Choroid plexus epithelial cell (primary cell): ENCODE results near the gene RIMS3.
"Not testable (repeated sequence)": the region's sequence is repeated elsewhere in the genome, so short reads cannot be mapped to it uniquely, and the experiment has no call there.

ENCODE experiments used
- DNase-seq: peaks from one replicate; pipeline ENCODE4 v3.0.0-alpha.2; 2010; ENCODE audit warnings: low read depth
- H3K4me3 ChIP-seq: 2 replicates; pipeline ENCODE4 v1.5.1; 2011; ENCODE audit warnings: low read depth, mild to moderate bottlenecking, control low read depth, low read length, moderate library complexity
- TF ChIP-seq, protein P1 (sequence below): conservative IDR thresholded peaks from 2 replicates; pipeline ENCODE4 v1.5.1; 2011; ENCODE audit warnings: low read depth, mild to moderate bottlenecking, control low read depth, inconsistent platforms, low read length, moderate library complexity

Gene RIMS3

DNA sequence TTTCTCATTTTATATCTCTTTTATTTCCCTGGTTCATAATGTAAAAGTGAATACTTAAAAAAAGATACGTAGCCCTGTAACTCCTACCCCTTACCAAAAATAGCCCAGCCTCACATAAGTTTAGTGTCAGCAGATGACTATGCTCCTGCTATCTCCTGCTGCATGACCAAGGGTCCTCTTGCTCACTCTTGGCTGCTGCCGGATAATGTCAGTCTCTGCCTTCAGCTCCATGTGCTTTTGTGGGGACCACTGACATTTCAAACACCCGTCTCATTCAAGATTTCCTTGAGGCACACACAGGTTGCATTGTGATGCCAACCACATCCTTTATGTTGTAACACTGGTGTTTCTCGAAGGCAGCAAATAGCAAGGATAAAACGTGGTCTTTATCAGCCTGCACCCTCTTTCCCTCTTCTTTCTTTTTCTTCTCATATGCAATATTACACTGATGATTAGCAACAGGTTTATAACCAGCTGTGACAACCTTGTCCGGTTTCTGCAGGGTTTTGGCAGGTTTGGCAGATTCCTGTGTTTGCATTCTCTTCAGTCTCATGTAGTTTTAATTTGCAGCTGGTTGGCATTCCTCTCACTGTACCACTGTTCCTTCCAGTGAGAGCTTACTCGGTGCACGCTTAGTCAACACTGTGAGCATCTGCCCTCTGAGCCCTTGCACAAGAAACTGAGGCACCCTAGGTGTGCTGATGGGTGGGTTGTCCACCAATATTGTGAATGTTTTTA is 71.9 kb downstream of the RIMS3 start:
- peak; percentile 12 for DNase-seq
- TF ChIP-seq, protein P1, sequence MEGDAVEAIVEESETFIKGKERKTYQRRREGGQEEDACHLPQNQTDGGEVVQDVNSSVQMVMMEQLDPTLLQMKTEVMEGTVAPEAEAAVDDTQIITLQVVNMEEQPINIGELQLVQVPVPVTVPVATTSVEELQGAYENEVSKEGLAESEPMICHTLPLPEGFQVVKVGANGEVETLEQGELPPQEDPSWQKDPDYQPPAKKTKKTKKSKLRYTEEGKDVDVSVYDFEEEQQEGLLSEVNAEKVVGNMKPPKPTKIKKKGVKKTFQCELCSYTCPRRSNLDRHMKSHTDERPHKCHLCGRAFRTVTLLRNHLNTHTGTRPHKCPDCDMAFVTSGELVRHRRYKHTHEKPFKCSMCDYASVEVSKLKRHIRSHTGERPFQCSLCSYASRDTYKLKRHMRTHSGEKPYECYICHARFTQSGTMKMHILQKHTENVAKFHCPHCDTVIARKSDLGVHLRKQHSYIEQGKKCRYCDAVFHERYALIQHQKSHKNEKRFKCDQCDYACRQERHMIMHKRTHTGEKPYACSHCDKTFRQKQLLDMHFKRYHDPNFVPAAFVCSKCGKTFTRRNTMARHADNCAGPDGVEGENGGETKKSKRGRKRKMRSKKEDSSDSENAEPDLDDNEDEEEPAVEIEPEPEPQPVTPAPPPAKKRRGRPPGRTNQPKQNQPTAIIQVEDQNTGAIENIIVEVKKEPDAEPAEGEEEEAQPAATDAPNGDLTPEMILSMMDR, result no peak
- no peak overlapping the region for H3K4me3 ChIP-seq

DNA sequence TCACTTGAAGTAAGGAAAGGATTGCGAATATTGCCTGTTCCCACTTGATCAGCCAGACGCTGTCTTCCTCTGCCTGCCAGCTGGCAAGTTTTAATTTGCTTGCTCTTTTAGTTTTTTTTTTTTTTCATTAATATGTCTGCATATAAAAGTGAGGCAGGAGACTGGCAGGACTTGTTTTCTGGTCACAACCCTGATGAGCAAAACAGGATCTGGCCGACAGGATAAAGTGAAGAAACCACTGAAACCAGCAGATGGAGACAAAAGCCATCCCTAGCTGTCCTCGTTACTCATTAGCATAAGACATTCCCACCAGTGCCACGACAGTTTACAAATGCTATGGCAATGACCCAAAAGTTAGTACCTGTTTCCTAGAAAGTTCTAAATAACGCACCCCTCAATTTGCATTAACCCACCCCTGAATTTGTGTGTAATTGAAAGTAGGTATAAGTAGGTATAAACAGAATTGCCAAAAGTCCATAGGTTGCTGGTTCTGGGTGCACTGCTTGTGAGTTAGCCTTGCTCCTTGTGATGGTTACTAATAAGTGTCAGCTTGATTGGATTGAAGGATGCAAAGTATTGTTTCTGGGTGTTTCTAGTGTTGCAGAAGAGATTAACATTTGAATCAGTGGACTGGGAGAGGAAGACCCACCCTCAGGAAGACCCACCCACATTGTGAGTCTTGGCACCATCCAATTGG is 73.2 kb downstream of the RIMS3 start:
- TF ChIP-seq, protein P1, result peak; percentile 73
- no peak overlapping the region for H3K4me3 ChIP-seq
- DNase-seq, result peak; percentile 70

DNA sequence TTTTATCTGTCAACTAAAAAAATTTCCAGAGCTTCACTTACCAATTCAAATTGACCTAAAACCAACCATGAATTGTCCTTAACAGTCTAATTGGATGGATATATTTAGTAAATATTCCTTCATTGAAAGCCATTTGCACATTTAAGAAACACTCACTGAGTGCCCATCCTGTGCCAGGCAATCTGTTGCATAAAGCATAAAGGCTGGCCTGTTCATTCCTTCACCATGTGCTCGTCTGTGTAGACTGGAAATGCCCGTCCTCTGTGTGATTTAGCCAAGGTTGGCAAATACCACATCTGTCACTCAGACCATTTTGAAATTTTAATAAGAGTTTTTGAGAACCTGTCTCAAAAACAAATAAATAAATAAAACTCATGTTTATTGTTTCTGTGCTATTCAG is 76.9 kb downstream of the RIMS3 start:
- TF ChIP-seq, protein P1, result no peak
- H3K4me3 ChIP-seq, result no peak overlapping the region
- DNase-seq, result no peak

DNA sequence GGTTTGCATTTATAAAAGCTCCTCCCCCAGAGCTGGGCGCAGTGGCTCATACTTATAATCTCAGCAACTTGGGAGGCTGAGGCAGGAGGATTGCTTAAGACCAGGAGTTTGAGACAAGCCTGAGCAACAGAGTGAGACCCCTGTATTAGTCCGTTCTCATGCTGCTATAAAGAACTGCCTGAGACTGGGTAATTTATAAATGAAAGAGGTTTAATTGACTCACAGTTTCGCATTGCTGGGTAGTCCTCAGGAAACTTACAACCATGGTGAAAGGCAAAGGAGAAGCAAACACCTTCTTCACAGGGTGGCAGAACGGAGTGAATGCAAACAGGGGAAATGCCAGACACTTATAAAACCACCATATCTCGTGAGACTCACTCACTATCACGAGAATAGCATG is 81.5 kb downstream of the RIMS3 start:
- no peak for DNase-seq
- H3K4me3 ChIP-seq, result no peak overlapping the region
- TF ChIP-seq, protein P1, result no peak

DNA sequence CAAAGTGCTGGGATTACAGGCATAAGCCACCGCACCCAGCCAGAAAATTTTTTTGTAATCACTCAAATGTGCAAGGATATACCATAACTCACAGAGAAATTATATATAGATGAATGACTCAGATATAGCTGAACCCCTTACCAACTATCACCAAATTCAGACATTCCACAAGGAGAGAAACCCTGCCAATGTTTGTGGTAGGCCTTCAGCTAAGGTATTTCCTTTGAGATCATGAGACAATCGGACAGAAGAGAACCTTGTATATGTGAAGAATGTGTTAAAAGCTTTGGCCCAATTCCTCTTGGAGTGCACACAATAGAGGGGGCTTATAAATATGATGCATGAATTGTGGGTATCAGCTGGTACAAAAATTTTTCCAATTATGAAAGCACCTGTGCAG is 83.4 kb downstream of the RIMS3 start:
- no peak overlapping the region for H3K4me3 ChIP-seq
- DNase-seq, result peak; percentile 62
- TF ChIP-seq, protein P1, result no peak

DNA sequence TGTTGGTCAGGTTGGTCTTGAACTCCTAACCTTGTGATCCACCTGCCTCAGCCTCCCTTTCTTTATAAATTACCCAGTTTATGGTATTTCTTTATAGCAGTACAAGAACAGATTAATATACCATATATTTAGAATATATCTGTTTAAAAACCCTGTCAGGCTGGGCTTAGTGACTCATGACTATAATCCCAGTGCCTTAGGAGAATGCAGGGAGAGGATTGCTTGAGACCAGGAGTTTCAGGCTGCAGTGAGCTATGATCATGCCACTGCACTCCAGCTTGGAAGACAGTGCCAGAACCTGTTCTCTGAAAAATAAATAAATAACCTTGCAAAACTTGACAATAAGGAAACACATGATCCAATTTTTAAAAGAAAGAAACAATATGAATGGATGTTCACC is 90.1 kb downstream of the RIMS3 start:
- TF ChIP-seq, protein P1, result no peak
- H3K4me3 ChIP-seq, result no peak overlapping the region
- DNase-seq, result no peak

DNA sequence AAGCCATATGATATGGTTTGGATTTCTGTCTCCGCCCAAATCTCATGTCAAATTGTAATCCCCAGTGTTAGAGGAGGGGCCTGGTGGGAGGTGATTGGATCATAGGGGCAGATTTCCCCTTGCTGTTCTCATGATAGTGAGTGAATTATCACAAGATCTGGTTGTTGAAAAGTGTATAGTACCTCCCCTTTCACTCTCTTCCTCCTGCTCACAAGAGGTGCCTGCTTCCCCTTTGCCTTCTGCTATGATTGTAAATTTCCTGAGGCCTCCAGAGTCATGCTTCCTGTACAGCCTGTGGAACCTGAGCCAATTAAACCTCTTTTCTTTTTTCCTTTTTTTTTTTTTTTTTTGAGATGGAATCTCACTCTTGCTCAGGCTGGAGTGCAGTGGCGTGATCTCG is 90.7 kb downstream of the RIMS3 start:
- DNase-seq, H3K4me3 ChIP-seq: not testable (repeated sequence)
